ENCODE data around the gene PGBD5.
A peak's percentile ranks its signal among the peaks of the same experiment; 100 is the strongest.

Gene PGBD5

DNA sequence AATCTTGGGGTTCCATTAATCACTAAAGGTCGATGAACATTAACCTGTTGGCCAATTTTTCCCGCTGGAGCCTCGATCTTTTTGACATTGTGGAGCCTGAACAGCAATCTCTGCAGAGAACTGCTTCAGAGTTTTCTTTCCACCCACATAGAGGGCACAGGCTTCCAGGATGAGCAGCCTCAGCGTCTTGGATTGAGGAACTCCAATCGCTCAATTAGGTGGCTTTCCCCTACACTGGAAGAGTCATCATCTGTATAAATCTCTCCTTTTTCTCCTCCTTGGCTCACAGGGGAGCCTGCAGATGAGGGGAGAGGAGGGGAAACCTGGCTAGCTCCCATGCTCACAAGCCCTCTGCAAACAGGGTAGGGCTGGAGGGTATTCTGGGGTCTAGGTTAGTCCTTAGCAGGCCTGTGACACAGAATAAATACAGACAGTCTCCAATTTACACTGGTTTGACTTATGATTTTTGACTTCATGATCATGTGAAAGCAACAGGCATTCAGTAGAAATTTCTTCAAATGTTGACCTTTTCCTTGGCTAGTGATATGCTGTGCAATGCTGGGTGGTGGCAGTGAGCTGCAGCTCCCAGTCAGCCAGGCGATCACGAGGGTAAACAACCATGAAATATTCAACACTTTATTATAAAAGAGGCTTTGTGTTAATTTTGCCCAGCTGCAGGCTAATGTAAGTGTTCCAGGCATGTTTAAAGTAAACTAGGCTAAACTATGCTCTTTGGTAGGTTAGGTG is 80.8 kb downstream of the PGBD5 start:
- no peak for DNase-seq

DNA sequence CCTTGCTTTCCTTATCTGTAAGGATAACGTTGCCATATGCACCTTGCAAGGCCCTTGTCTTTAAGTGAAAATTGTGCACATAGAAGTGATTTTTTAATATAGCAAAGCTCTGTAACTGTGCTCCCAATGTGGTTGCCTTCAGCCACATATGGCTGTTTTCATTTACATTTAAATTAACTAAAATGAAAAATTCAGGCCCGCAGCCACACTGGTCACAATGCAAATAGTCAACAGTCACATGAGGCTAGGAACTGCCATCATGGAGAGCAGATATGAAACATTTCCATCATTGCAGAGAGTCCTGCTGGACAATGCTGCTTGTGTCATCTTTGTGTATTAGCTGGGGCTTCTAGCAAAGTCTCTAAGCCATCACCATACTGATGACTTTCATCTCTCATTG is 83.4 kb downstream of the PGBD5 start:
- no peak for DNase-seq

DNA sequence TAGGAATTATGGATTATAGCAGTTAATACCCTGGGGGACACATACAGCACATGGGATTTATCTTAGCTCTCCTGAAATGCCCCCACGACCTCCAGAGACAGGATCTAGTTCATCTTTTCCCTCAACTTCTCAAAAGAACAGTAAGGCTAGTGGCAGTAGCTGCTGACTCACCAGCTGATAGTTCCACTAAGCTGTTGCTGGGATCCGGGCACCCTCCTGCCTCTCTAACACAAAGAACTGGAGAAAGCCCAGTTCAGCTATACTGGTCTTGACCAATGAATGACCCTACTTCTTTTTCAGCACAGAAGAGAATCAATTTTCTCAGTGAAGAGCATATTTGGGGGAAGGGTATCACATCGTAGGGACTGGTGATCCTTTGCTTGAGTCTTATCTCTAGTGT is 84.1 kb downstream of the PGBD5 start:
- no peak for DNase-seq

DNA sequence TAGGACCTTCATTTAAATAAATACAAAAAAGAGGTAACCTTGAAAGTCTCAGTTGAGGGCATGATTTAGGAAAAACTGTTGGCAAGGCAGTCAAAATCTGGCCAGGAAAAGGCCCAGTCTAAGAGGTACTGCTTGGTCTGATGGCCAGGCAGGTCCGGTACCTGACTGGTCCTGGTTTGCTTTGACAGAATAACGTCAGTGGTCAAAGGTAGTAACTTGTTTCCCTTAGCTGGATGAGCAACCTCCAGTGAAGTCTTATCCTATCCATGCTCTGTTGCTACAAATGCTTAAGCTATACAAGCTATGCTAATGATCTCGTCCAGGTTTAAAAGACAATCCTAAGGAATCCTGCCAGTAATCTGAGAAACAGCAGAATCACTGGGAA is 85.0 kb downstream of the PGBD5 start:
- no peak for DNase-seq

DNA sequence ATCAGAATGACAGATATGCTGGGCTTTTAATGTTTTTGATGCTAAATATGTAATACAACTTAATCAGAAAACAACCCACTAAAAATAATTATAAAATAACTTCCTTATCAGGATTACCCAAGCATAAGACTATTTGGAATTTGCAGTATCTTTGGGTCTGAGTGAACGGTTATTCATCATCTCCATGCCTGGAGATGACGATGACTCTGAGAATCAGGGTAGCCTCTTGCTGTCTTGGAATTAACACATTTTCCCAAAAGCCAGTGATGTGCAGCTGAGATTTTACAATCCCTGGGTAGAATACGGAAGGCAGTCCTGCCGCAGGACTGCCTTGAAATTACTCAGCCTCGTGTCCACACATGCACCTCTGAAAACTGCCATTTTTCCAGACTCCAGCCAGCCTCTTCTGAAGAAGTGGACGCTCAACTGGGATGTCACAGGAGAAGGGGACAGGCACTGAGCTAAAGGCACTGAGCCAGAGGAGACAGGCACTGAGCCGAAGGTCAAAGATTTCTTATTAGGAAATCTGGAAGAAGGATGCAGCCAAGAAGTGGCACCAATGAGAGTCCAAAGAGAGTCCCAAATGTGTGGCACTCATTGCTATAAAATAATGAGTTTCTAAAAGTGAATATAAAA is 85.5 kb downstream of the PGBD5 start:
- no peak for DNase-seq

DNA sequence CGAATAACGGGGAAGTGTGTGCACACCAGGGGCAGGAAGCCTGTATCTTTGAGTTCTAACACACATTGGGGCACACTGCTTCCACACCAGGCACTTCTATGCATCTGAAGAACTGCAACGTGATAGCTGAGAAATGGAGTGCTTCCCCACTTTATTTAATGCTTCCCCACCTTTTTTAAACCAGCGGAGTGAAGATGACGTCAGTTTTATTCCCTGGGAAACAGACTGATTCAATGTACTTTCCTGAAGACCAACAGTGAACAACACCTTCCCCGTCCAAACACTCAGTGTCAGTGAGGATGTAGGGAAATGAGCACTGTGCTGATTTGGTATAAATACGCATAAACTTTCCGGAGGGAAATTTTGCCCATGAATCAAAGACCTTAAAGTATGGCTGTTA is 87.1 kb downstream of the PGBD5 start:
- no peak for DNase-seq

DNA sequence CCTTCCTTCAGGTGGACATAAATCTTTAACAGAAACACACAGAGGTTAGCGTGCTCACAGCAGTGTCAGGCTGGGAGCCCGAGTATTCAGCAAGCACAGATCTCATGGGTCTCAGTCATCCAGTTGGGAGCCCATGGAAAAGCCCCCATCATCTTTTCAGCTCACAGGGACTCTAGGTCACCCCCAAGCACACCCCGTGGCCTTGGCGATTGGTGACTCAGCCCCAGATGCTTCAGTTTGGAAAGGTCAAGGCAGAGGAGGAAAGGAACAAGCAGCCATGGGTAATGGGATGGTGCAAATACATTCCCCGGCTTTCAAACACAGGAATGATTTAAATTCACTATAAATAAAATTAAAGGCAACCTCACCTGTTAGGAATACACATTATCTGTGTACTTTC is 88.9 kb downstream of the PGBD5 start:
- DNase-seq: no peak

DNA sequence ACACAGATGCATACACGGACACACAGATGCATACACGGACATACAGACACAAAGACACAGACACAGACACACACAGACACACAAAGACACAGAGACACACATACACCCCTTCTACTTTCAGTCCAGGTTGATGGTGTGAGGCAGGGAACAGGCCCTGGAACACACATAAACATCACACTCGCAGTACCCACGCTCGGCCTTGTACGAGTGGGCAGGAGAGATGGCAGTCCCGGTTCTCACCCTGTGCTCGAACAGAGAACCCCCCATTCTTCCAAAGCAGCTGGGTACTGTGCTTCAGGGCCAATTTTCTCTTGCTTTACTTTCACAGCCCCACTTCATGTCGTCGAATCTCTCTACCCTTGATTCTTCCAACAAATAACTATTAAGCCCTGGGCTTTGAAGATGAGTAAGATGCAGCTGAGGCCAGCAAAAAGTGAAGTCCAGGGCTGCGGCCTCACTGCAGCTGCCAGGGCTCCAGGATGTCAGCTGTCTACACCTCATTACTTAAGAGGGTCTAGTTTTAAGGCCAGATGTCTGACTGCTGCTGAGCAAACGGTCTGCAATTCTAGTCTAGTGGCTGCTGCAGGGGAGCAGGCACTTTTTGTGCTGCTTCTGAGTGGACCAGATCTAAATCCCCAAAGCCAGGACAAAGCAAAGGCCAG is 90.1 kb downstream of the PGBD5 start:
- DNase-seq: no peak

DNA sequence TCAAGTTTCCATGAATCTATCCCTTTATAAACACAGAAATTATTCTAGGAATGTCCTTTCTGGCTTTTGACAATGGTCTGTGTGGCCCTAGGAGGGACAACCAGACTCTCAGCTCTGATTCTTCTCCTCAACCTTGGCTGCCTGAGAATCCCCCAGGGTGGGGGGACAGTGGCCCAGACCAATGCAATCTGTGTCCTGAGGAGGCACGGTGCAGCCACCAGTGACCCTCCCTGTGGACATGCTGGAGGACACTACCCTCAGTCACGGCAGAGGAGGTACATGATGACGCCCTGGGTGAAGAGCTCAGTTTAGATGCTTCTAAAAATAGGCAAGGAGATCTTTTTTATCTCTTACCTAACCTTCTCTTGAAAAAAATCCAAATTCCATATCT is 91.7 kb downstream of the PGBD5 start:
- DNase-seq: no peak

DNA sequence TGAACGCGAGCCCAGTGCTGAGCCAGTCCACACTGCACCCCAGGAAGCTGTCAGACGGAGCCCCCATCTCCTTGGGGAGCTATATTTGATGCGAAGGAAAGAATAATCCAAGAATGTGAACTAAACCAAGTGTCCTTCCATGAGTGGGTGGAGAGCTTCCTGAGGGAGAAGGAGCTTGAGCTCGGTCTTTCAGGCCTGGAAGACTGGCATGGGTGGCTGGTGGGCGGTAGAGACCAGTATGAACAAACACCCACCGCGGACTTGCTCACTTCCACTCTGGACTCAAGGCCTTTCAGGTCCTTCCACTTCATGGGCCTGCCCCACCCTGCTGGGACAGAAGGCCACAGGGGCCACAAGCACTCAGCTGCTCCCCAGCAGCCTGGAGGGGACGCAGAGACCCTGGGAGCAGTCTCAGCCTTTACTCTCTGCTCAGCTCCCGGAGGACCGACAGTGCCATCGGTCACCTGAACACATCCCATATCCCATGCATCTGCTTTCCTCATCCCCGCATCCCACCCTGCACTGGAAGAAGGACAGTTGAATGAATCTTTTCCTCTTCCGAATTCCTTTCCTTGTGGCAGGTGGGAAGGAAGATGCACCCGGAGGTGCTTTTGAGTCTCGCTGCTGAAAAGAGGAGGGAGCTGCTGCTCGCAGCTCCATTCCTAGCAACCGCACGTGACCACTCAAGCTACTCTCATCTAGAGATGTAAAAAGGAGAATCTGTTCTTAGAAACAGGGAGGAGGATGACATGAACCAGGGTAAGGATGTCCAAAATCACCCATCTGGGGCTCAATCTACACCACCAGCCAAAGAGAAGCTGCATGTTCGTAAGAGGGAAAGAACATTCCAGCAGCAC is 92.3 kb downstream of the PGBD5 start:
- DNase-seq: no peak

DNA sequence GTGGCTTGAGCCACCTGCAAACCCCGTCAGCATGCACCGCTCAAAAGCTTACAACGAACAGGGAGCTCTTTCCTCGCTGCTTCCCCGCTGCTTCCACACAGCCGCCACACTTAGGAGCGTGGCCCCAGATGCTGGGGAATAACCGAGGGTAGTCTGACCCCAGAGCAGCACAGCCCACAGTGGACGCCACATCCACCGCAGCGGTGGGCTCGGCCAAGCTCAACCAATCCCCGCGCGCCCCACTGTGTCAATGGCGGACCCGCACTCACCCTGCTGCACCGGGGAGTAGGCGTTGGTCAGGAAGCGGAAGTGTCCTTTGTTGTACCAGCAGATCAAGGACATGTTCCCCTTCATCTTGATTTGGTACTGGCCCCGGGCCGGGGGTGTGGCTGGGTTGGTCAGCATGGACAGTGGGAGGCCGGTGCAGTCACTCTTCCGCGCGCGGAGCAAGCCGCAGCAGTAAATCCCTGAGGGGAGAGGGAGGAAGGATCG is 93.5 kb downstream of the PGBD5 start:
- no peak for DNase-seq

DNA sequence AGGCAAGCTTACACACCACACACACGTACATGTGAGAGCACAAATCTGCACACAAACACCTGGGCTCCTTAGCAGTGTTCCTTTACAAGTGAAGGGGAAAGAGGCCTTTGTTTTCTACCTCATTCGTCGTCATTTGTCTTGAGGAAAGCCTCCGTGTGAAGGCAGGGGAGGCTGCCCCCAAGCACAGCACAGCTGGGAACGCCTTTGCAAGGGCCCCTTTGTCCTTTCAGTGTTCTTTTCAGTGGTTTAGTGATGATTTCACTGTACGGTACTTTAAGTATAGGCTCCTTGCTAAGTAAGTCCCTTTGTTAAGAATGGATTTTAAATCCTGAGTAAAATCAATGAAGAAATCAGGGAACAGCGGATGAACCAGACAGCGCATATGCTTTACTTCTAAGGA is 94.1 kb downstream of the PGBD5 start:
- no peak for DNase-seq

DNA sequence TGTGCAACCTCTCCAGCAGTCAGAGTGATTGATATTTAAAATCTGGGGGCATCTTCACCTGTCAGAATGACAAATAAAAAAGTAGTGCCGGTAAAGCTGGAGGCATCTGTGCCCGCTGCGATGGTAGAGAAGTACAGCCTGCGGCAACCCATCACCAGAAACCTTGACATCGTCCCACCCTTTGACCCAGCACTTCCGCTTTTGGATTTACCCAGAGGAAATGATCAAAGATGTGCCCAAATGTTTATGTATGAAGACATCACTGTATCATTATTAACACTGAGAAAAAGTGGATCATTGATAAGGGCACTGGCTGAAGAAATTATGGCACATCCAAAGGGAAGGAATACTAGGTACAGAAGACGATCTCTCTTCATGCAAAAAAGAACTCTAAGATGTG is 96.0 kb downstream of the PGBD5 start:
- no peak for DNase-seq

DNA sequence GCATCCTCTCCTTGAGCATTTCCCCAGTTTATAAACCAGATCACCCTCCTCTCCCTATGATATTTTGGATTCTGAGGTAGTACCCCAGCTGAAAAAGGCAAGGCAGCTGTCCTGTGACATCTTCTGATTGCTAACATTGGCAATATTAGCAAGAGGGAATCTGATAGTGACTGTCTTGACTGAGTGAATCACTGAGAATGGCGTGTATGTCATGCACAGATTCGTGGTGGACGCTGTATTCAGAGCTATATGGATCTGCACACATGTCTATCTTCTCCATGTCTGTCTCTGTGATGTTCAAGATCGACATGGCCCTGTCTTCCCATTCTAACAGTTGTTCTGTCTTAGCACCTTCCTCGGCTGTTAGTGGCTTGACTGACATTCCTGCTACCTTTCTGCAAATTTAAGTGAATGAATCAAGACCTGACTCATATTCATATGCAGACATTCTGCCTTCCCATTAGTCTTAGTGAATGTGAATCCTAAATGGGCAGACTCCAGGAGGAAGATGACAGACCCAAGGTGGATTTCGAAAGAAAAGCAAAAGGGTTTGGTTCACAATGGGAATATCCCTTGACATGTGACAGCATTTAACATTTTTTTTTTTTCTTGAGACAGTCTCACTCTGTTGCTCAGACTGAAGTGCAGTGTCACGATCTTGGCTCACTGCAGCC is 97.7 kb downstream of the PGBD5 start:
- DNase-seq: no peak

DNA sequence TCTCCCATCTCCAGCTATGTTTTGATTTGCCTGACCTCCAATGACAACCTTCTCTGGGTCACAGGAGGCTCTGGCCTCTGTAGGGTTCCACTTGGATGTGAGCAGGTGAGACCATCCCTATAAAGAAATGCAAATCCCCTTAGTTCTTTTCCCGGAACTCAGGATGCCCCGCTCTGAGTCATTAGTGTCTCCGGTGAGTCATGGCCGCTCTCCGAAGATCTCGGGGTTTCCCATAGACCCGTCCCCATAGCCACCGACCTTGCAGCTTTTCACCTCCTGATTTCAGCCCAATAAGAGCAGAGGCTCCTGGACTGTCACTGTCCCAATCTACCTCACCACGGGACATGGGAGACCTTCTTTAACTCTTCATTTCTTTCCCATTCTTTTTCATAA is 98.2 kb downstream of the PGBD5 start:
- DNase-seq: peak; percentile 60

DNA sequence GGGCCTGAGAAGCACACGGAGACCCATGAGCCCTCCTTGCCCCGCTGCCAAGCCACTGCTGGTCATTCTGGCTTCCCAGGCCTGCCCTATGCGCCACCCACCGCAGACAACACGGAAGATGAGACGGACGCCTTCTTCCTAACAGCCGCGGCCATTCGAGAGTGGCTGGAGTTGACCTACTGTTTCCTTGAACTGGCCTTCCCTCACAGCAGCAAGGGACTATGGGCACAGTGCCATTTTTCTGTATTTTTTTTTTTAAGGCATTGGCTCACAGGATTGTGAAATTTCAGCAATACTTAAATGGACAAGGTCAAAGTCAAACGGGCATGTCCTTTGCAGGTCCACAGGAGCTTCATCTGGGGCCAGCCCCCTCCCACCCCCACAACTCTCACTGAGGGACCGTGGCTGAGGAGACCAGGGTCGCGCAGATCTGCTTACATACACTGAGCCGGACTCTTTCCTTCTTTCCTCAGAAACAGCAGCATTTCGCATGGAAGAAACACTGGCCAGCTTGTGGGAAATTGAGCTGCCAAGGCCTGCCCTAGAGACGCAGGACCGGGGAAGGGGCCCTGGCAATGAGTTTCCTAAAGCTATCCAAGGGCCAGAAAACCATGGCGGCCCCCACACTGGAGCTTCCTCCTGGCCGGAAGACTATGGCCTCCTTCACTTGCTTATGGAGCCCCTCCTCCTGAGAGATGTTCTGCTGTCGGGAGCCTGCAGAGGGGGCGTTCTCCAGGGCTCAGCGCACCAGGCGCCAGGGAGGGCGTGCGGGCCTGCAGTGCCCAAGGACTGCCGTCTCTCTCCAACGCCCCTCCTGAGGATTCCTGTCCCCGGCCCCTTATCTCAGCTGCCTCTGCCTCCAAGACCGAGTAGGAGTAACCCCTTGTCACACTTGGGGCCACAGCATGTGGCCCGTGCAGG is 98.9 kb downstream of the PGBD5 start:
- no peak for DNase-seq

DNA sequence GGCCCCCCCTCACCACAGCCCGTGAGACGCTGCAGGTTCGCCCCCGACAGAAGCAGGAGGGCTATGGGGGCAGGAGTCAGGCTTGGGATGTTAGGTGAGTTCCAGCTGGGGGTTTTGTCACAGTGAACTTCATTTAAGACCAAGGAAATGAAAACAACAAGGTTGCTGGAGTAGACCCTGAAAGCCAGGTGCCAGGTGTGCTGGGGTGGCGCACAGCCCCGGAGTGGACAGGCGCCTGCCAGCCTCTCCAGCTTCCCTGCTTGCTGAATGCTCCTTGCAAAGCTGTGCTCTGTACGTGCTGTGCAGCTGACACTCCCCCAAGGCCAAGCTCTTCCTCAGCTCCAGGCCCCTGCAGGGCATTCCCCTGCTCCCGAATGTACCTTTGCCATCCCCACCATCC is 102.4 kb downstream of the PGBD5 start:
- no peak for DNase-seq

DNA sequence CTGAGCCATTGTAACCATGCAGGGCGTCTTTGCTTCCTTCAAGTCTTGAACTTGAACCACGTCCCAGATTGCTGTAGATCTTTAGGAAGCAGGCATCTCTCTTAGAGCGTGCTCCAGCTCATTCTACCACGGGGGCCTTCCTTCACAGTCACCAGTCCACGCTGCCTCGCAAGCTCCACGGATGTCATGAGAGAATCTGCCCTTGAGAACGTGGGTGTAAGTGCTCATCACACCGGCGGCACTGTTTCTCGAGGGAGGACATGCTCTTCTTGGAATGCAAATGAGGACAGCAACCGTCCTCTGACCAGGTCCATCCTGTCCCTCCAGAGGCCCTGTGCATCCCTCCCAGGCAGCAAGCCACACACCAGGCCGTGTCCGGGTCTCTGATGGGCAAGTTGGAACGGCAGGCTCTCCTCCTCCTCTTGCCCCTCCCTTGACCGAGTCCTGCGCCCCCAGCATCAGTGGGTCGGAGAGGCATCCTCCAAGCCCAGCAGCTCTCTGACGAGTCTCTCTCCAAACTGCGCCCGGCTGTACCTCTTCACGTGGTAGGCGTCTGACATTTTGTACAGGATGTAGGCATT is 103.1 kb downstream of the PGBD5 start:
- no peak for DNase-seq

DNA sequence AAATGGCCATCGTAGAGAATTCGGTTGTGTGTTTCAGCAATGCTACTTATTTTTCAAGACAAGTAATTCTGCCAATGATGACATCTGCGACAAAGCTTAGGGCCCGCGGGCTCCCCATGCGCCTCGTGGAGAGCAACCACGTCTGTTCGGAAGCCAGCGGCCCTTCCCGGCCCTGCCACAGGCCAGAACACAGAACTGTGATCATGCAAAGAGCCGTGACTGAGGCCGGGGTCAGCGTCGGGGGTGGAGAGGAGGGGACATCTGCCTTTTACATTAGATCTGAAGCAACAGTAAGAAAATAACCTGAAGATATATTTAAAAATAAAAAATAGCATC is 103.7 kb downstream of the PGBD5 start:
- no peak for DNase-seq

DNA sequence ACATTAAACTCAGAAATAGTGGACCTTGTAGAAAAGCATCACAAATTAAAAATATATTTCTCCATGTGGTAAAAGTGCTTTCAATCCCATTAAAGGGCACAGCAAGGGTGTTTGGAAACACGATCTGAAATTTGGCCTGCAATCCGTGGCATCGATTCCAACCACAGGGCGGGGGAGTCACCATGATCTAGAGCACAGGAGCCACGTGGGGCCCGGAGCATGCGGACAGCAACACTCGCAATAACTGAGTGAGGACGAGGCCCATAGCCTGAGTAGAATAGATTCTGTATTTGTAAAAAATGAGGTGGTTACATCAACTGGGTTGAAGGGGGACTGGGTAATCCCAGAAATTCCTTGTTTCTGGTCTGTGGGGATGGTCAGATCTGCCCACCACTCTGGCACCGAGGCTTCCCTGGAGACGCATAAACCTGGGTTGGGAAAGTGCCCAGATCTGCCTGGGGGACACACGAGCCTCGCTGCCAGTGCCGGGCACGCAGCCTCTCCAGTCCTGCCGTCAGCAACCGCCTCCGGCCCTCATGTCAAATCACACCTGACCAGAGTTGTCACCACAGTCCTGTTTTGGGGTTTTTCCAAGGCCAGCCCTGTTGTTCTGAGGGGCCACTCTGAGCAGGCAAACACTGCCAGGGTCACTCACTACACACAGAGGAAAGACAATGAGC is 104.3 kb downstream of the PGBD5 start:
- DNase-seq: no peak

DNA sequence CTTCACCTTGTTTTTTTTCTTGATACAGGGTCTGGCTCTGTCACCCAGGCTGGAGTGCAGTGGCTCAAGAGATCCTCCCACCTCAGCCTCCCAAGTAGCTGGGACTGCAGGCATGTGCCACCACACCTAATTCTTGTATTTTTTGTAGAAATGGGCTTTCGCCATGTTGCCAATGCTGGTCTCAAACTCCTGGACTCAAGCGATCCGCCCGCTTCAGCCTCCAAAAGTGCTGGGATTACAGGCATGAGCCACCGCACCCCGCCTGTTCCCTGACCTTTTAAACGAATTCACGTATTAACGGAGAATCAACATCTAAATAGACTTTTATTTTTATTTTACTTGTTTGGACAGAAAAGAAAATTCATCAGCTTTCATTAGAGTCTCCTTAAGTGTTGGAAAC is 104.8 kb downstream of the PGBD5 start:
- DNase-seq: no peak

All from stimulated activated CD4-positive, alpha-beta T cell treated with anti-CD3 and anti-CD28 coated beads, Interleukin-15, amount 100 ng/mL, for 24 hours (primary cell).